T-helper 1 cell treated with Interleukin-12 subunit alpha and Interleukin-12 subunit beta and Interleukin-4 antibody, amounts not matched to agents 30 ng/mL and 1 ng/mL, for 36 hours (primary cell): ENCODE results near the gene CD52. TPM values are rescaled to one million over a fixed set of nuclear protein-coding genes. Genes with fewer than 3 reads are reported as not detected.
"Not testable (repeated sequence)": the region's sequence is repeated elsewhere in the genome, so short reads cannot be mapped to it uniquely, and the experiment has no call there.

ENCODE experiments used
- intact Hi-C: fragments of 100-400 bp; cut with micrococcal nuclease; formaldehyde crosslinking; loops from one replicate; pipeline ENCODE4 v1.15.1; 2024
- total RNA-seq: library from RNA; stranded (reverse); gene quantifications from 2 replicates; pipeline ENCODE4 v1.2.3, GENCODE V29; 2022

The CD52 gene
- total RNA-seq, 1 donor from 2014 or later = 1,323 TPM

DNA sequence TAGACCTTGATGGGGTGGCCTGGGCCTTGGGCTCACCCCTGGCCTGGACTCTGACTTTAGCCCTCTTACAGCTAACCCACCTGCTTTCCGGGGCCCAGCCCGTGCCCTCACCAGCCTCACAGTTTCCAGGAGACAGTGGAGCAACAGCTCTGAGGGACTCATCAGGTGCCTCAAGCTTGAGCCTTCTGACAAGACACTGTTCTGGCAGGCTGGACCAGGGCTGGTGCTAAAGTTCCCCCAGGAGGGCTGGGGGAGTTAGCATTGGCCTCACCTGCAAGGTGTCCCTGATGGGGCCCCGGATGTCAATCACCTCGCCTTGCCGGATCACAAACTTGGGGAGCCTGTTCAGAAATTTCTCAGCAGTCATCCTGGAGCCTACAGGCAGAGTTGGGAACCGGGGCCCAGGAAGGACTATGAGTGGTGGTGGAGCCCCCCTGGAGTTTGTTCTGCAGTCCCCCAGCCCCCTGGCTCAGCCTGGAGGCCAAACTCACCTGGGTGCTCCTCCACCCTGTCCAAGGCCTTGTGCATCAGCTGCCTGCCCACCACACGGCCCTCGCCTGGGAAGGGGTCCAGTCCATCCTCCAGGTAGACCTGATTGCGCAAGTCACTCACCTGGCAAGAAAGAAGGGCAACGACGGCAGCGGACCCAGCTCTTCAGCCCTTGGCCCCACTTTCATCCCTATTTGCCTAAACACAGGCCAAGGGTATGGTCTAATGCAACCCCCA lies 33.7 kb upstream of the CD52 start:
- intact Hi-C loops = loop anchor here (1.0 to 10.0 kb wide), 6 partner anchors 8 to 411 kb away; partner anchors contain the start of genes ARID1A, CEP85 and HMGN2

DNA sequence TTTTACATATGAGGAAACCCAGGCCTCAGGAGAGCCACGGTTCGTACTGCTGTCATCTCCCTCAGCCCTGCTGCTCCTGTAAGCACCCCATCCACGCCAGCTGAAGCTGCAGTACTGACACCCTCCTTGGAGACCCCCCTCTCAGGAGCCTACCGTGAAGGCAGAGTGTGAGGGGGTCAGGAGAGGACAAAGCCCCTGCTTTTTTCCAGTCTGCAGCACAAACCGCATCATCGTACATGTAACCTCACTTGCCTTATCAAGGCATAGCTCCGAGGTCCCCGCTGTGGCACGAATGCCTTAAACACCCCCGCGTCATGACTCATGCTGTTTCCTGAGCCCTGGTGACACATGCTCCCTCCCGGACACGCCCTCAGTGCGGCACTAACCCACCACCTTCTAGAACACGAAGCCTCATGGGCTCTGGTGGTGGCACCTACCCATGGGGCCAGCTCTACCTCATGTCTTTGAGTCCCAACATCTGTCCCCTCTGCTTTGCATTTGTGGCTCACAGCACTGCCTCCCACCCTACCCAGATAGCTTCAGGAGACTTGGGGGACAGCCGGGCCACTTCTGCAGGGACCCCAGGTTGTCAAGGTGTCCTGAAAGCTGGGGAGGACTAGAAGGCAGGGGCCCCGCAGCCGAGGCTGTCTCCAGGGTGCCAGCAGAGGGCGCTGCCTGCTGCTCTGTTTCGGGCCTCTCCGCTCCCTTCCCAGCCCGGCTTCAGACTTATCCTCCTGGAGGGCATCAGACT lies 33.0 kb upstream of the CD52 start:
- intact Hi-C loops = loop anchor here (1.0 to 10.0 kb wide), 7 partner anchors 8 to 410 kb away; partner anchors contain the start of genes ARID1A, CEP85 and HMGN2

DNA sequence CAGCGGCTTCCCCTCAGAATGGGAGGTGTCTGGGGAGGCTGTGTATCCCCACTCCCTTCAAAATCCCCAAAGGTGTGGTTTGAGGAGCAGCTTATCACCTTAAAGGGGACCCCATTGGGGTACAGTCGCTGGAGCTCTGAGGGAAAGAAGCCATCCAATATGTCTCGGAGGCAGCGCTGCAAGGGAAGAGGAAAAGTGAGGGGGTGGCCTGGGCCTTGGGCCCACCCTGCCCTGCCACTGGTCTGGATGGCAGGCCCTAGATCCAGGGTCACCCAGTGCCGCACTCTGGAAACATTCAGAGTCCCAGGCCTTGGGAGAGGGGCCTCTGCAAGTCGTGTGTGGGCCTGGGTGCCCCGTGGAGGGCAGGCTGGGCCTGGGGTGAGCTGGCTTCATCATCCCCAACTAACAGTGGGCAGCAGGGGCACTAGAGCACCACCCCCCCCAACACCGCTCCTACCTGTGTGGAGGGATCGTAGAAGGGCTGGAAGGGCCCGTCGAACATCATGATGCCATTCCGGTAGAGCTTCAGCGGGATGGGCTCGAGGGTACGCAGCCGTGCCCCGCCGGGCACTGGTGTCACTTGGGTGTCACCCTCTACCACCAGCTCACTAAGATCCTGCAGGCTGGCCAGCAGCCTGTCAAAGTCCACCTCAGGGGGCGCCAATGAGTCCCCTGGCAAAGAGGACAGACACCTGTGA lies 32.2 kb upstream of the CD52 start:
- intact Hi-C loops = loop anchor here (1.0 to 10.0 kb wide), 5 partner anchors 51 to 409 kb away; partner anchors contain the start of genes ARID1A, CEP85 and HMGN2

DNA sequence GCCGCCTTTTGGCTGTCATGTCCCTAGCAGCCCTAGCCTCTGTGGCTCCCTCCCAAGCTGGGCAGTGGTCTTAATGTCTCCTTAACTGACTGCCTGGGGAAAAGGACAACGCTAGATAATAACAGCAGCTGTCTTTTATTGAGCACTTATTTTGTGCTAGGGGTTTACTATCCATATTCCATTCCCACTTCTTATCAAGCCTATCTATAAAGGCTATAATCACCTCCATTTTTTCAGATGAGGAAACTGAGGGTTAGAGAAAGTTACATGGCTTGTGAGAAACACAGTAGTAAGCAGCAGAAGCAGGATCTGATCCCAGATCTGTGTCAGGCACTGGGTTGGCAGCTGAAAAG lies 31.7 kb upstream of the CD52 start:
- intact Hi-C loops = loop anchor here (10.0 kb wide), 2 partner anchors 259 to 409 kb away; partner anchors contain the start of gene ARID1A

DNA sequence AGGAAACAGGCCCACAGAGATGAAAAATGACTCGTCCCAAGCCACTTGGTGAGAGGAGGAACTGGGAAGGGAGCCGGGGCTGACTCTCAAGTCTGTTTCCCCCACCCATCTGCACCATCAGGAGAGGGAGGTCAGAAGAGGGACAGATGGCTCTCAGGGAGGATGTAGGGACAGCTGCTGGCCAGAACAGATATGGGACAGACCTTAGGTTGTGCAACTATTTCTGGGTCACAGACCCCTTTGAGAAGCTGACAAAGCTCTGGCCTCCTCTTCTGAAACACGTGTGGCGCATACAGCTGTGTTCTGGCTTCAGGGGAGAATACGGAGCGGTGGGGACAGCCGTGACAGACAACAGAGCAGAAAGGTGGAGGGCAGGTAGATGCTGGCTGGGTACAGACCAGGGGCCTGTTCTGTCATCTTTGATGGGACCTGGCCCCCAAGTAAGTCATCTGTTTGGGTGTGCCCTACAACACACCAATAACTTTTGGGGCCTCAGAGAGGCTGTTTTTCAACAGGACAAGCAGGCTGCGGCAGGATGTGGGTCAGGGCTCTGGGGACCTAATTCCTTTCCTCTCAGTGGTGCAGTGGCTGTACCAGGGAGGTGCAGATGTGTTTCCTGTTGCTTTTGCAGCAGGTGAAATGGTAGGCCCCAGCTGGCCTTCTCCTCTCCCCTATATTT lies 30.6 kb upstream of the CD52 start:
- intact Hi-C loops = loop anchor here (1.0 to 10.0 kb wide), 5 partner anchors 20 to 408 kb away; partner anchors contain the start of gene ARID1A

DNA sequence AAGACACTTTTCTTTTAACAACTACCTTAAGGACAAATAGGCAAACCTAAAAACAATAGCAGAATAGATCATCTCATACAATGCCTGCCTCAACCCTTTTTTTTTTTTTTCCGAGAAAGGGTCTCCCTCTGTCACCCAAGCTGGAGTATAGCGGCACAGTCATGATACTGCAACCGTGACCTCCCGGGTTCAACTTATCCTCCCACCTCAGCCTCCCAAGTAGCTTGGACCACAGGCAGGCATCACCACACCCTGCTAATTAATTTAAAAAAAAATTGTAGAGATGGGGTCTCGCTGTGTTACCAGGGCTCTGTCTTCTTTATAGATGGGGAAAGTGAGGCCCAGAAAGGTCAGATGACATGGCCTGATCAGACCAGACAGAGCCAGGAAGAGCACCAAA lies 29.9 kb upstream of the CD52 start:
- intact Hi-C loops = loop anchor here (1.0 to 10.0 kb wide), 6 partner anchors 19 to 407 kb away; partner anchors contain the start of gene ARID1A

DNA sequence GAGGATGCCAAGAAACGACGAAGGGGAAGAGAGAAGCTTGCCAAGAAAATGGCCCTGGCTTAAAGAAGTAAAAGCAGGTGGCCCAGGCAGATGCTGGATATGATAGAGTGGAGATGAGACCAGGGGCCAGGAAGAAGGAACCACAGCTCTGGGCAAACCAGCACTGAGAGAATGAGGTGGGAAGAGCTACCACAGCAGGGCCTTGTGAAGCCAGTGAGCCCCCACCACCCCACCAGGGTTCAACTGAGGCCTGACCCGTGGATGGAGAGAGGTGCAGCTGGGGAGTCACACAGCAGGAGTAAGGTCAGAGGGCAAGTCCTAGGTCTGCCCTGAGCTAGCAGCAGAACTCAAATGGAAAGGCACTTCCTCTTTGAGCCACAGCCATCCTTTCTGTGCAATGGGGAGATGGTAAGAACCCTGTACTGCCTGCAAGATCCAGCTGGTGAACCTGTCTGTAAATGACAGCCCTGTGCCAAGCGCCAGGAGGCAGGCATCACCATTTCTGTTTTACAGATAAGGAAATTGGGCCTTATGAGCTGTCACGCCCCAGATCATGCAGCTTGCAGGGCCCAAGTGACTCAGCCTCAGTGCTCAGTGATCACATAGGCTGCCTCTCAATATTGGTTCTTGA lies 29.3 kb upstream of the CD52 start:
- intact Hi-C loops = loop anchor here (1.0 to 10.0 kb wide), 3 partner anchors 103 to 406 kb away; partner anchors contain the start of gene ARID1A

DNA sequence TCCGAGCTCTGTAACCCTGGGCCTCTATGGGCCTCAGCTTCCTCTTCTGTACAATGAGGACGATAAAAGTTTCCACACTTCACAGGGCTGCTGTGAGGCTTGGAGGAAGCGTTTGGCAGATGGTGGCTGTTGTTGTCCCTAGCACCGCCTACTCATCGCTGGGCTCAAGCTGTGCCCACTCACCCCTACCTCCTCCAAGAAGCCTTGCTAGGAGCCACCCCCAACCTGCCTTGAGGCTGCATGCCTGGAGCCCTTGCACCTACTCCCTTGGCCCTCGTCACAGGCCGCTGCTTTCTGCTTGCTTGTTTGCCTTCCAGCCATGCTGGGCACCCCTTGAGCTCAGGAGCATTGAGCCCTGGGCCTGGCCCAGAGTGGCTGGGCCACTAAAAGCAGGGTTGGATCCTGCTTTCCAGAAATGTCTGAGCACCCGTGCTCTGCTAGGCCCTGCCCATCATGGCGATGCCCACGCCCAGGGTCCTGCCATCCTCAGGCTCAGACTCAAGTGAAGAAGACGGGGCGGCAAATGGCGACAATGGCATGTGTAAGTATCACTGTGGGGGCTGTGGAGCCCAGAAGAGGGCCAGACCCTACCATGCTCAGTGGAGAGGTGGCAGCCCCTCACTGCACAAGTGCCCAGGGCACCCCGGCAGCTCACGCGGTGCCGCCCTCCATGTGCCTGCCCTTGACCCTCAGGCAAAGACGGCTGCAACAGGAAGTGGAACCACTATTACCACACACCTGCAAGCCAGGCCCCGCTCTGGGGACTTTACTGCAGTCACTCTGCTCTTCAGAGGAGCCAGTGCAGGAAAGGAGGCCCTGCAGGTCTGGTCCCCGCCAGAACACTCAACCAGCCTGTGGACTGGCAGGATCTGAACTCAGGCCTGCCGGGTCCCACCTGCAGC lies 28.3 kb upstream of the CD52 start:
- intact Hi-C loops = loop anchor here (10.0 kb wide), 2 partner anchors 255 to 405 kb away; partner anchors contain the start of gene ARID1A

DNA sequence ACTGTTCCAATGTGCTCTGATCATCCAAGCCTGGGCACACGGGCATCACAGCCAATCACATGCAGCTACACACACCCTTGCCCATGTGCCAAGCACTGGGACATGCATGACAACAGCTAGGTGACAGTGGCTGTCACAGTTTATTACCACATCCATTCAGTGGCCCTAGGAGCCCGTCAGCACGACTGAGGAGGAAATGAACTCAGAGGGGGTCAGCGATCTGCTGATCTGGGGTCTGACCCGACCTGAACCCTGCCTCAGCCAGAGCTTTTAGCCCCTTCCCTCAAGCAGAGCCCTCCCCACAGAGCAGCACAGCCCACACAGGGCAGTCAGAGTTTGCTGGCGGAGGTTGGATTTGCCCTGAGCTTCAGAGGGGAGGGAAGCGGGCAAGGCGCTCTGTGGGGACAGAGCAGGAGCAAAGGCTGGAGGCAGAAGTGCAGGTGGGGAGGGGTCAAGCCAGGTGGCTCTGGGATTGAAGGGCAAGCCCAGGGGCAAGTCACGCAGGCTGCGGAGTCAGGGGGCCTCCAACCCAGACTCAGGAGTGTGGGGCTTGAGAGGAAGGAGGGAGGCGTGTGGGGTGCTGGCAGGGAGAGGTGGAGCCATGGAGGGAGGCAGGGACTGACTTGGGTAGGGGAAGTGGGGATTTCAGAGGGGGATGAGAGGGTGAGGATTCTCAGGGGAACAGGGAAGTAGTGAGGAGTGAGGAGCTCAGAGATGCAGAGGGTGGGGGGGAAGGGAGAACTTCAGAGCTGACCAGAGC lies 27.5 kb upstream of the CD52 start:
- intact Hi-C loops = no loop called here

DNA sequence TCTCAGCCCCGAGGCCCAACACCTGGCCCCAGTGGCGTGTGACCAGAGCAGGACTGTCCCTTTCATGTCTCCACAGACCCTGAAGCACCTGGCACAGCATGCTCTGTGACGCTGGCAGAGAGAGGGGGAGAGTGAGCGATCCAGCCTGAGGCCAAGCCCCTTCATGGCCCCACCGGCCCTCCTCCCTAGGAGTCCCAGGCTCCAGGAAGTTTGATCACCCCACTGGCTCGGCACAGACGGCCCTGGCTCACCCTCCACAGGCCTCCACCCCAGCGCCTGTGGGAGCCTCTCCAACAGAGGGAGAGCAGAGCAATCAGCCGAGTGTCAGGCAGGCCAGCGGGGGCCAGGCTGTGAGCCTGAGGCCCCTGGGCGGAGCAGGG lies 26.9 kb upstream of the CD52 start:
- intact Hi-C loops = no loop called here

DNA sequence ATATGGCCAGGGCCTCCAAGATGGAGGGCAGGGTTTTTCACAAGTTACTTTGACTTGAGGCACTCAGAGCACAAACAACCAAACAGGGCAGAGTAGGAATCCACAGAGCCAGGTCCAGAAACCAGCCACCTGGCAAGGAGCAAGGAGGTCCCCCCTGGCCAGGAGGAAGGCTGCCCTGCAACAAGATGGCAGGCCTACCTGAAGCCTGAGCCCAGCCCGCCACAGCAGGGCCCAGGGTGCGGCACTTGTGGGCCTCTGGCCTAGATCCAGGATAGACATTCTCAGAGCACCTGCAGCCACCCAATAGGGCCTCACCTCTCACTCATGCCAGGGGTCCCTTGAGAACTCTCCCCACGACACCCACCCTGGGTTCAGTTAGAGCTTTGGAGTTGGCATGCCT lies 26.3 kb upstream of the CD52 start:
- intact Hi-C loops = no loop called here

DNA sequence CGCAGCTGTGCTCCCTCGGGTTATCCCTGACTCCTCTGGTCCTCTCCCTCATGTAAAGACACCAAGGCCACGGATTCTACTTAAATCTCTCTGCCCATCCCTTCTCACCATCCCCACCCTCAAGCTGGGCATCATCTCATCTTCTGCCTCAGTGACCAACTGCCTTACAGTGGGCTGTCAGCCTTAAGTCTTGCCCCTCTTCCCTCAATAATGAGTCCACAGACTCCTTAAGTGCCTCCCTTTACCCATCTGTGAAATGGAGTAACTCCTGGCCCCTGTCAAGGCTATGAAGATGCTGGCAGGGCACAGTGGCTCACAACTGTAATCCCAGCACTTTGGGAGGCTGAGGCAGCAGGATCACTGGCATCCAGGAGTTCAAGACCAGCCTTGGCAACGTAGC lies 25.8 kb upstream of the CD52 start:
- intact Hi-C loops = no loop called here

DNA sequence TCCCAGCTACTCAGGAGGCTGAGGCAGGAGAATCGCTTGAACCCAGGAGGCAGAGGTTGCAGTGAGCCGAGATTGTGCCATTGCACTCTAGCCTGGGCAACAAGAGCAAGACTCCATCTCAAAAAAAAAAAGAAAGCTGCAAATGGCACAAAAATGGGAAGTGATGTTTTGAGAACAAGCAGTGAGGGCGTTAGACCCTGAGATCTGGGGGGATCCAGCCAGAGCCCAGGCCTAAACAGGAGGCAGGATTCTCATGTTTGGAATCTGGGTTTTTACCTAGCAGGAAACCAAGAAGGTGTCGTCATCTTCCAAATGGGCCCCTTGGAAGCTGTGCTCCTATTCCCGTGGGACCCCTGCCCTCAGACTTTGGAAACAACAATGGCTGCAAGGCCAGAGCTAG lies 25.0 kb upstream of the CD52 start:
- intact Hi-C loops = not testable (repeated sequence)

DNA sequence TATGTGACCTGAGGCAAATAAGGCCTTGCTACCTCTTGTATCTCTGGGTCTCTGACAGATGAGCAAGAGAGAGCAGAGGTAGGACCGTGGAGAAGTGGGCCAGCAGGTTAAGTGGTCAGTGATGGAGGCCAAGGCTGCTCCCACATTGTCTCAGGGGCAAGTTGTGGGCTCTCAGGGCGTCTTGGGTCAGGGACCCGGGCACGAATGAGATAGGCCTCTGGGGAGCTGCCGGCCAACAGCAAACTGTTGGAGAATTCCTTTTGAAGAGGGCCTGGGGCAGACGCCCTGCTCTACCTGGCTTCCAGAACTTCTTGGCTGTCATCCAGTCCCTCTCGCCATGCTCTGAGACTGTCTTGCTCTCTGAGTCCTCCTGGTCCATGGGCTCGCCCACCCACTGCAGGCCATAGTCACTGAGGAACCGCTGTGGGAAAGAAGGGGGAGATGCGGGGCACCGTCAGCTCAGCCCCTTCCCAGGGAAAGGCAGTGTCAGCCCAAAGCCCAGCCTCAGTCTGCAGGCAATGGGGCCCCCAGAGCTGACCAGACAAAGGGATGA lies 23.8 kb upstream of the CD52 start:
- intact Hi-C loops = no loop called here

DNA sequence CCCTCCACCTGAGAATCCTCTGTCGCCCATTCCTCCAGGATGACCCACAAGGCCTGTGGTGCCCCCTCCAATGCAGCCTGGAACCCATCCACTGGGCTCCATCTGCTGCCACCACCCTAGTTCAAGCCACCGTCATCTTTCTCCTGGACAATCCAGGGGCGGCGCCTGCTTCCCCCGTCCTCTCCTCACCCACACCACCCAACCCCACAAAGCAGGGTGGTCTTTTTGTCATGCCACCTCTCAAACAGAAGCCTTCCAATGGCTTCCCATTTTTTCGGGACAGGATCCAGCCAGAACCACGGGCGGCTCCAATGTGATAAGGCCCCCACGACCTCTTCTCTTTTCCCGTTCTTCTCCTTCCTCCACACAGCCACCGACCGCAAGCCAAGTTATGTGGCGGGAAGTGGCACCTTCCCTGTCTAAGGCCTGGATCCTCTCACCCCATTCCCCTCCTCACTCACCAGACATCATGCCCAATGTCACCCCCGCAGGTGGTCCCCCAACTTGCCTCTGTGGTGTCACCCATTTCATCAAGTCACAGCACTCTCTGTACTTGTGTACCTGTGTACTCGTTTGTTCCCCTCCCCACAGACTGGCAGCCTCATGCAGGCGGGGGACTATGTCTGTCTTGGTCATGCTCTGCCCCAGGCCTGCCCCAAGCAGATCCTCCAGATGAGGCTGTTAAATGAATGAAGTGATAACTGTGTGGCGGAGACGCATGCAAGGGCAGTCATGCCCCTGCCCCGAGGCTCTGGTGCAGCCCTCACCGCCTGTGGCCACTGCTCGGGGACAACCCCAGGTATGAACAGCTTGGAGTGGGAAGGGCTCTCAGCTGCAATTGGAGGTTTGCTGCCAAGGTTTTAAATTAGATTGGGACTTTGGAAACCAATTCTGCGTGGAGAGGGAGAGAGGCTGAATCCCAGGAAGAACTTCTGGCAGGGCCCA lies 22.3 kb upstream of the CD52 start:
- intact Hi-C loops = no loop called here

DNA sequence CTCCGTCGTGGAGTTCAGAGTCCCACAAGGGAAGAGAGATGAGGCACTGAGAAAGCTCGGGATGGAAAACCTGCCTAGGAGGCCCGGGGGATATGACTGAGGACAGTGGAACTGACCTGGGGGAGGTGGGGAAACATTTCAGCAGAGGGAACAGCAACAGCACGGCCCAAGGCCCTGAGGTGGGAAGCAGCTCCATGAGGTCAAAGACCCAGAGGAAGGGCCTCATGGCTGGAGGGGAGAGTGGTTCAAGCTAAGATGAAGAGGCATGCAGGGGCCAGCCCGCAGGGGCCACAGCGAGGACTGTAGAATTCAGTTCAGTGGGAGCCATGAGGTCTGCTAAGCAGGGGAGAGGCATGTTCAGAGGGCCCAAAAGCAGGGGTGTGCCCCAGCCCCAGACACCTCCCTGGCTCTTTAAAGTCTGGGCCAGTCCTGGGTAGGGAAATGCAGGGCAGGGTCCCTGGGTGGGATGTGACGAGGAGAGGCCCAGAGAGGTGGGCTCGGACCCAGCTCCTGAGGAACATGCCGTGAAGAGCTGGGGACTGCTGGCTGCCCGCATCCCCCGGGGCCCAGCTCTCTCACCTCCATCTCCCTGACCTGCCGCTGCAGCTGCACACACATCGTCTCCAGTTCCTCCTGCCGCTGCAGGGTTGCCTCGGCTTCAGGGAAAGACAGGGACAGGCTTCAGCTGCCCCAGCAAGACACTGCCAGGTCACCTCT lies 21.3 kb upstream of the CD52 start:
- intact Hi-C loops = no loop called here
